DMS153 treated with DMSO at 0.1 percent for 48 hours (cell line): Measurements from ENCODE around the gene ARSD.
"Not testable (repeated sequence)": the region's sequence is repeated elsewhere in the genome, so short reads cannot be mapped to it uniquely, and the experiment has no call there.

Experiments used
- DNase-seq: peaks from one replicate; lab custom pipeline; 2025; ENCODE audit not compliant: unreplicated experiment; lab: John Stamatoyannopoulos, UW

Gene ARSD

DNA sequence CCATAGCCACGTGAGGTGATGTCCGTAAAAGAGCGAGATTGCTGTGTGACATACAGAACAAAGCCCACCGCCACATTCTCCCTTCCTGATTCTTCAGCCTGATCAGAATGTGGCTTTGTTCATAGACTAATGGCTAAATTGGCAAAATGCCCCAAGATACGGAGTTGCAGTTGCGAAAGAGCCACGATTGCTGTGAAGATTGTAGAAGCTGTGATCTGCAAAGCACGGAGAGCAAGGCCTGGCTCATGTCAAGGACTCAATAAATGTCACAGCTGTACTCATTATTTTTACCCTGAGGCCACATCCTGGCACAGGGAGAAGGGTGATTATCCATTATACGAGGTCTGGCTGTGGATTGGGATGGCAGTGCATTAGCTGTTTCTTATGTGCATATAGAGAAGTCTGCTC, 34.2 kb downstream of the ARSD start:
- no peak for DNase-seq

DNA sequence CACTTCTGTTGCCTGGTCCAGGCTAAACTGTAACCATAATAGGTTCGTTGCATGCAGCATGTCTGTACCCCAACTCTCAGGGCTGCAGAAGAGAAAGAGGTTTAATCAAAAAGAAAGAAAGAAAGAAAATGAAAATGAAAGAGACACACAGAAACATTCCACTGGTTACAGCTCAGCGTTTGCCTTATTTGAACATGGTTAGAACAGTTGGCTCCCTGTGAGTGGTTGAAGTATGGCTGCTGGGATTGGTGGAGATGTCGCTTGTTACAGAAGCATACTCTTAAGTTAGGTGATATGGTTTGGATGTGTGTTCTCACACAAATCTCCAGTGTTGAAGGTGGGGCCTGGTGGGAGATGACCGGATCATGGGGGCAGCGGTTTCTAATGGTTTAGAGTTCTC, 36.3 kb downstream of the ARSD start:
- DNase-seq, result no peak

DNA sequence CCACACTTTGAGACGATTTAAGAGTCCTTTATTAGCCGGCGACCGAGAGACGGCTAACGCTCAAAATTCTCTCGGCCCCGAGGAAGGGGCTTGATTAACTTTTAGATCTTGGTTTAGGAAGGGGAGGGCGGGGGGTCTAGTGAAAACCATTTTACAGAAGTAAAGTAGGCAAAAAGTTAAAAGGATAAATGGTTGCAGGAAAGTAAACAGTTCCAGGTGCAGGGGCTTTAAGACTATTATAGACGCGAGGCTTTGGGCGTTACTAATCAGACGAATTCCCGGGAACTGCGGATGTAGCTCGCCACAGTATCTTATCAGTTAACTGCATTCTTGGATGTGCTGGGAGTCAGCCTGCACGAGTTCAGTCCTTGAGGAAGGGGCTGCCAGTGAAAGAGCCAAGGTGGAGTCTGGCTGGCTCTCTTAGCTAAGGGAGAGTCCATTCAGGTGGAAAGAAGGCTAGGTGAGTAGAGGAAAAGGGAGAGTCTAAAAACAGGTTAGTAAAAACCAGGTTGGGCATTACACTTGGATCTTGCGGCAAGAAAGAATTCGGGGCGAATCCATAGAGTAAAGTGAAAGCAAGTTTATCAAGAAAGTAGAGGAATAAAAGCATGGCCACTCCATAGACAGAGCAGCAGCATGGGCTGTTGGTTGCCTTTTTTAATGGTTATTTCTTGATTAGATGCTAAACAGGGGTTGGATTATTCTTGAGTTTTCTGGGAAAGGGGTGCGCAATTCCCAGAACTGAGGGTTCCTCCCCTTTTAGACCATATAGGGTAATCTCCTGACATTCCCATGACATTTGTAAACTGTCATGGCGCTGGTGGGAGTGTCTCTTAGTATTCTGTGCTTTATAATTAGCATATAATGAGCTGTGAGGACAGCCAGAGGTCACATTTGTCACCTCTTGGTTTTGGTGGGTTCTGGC, 38.3 kb downstream of the ARSD start:
- DNase-seq, result not testable (repeated sequence)

GRCh38 chrX:2889706-2890490, 39.2 kb downstream of the ARSD start:
- not testable (repeated sequence) for DNase-seq

- no peak for DNase-seq
Measured at GRCh38 chrX:2889045-2889605, 40.0 kb downstream of the ARSD start.

DNA sequence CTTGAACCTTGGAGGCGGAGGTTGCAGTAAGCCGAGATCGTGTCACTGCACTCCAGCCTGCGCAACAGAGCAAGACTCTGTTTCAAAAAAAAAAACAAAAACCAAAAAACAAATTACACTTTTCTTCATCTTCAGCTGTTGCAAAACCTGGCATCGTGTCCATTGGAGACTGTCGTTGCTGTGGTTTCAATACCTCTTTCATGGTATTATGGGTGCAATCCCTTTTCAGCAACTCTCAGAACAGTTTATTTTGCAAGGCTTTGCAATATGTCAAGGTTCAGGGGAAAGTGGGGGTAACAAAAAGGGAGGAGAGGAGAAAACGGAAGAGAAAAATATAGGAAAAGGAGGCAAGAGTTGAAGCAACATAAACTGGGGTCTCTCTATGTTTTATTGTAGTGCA, 40.8 kb downstream of the ARSD start:
- DNase-seq, result no peak

GRCh38 chrX:2883770-2884169, 45.4 kb downstream of the ARSD start:
- DNase-seq, result no peak

- no peak for DNase-seq
Measured at GRCh38 chrX:2879670-2880069, 49.5 kb downstream of the ARSD start.

- DNase-seq, result no peak
Measured at GRCh38 chrX:2878563-2878962, 50.6 kb downstream of the ARSD start.

GRCh38 chrX:2875798-2876399, 53.2 kb downstream of the ARSD start:
- DNase-seq, result no peak

DNA sequence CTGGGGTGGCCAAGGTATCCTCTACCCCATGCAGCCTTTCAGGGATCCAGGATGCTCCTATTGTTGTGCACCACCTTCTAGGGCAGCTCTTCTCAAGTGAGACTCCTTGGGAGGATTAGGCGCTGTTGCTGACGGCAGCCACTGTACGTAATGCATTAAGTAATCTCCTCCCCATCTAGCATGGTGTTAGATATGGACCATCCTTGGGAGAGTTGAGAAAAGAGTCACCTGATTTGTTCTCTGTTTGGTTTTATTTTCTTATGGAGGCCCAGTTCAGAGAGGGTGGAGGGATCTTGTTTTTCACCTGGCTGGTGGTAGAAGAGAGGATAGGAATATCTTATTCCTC, 54.0 kb downstream of the ARSD start:
- no peak for DNase-seq

- no peak for DNase-seq
Measured at GRCh38 chrX:2874222-2875135, 54.7 kb downstream of the ARSD start.

GRCh38 chrX:2872671-2873277, 56.4 kb downstream of the ARSD start:
- no peak for DNase-seq

DNA sequence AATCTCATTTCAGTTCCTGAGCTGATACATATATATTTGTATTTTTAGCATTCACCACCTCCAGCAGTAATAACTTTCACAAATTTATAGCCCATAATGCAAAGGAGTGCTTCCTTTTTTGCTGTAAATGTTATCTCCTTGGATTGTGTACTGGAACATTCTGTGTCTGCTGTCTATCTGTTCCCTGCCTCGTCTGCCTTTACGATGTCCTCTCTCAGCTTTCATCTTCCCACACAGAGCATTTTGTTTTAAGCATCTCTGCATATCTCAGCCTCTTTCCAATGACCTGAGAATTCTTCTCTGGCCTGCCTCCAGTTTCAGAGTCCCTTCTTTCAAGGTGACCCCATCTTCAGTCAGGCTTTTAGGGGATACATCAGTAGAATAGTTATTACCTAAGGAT, 57.3 kb downstream of the ARSD start:
- no peak for DNase-seq

- no peak for DNase-seq
Measured at GRCh38 chrX:2870650-2871049, 58.5 kb downstream of the ARSD start.

GRCh38 chrX:2867206-2867605, 61.9 kb downstream of the ARSD start:
- DNase-seq, result no peak

- DNase-seq, result no peak
Measured at GRCh38 chrX:2863646-2864045, 65.5 kb downstream of the ARSD start.

GRCh38 chrX:2862404-2862803, 66.7 kb downstream of the ARSD start:
- no peak for DNase-seq

DNA sequence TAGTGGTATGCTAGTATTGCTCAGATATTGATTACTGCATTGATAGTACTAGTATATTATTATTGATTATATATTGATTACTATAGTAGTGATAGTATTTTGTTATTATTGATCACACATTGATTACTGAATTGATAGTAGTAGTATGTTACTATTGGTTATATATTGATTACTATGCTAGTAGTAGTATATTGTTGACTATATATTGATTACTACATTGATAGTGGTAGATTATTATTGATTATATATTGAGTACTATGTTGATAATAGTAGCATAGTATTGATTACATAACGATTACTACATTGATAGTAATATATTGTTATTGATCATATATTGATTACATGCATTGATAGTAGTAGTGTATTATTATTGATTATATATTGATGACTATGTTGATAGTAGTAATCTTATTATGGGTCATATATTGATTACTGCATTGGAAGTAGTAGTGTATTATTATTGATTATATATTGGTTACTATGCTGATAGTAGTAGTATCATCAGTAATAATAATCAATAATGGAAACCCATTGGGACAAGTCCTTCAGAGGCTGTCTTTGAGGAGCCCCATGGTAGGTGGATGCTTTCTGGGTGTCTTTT, 69.8 kb downstream of the ARSD start:
- DNase-seq, result no peak

GRCh38 chrX:2857566-2857965, 71.6 kb downstream of the ARSD start:
- DNase-seq, result no peak
